Measurements from ENCODE around the gene PPIF.

PPIF gene

DNA sequence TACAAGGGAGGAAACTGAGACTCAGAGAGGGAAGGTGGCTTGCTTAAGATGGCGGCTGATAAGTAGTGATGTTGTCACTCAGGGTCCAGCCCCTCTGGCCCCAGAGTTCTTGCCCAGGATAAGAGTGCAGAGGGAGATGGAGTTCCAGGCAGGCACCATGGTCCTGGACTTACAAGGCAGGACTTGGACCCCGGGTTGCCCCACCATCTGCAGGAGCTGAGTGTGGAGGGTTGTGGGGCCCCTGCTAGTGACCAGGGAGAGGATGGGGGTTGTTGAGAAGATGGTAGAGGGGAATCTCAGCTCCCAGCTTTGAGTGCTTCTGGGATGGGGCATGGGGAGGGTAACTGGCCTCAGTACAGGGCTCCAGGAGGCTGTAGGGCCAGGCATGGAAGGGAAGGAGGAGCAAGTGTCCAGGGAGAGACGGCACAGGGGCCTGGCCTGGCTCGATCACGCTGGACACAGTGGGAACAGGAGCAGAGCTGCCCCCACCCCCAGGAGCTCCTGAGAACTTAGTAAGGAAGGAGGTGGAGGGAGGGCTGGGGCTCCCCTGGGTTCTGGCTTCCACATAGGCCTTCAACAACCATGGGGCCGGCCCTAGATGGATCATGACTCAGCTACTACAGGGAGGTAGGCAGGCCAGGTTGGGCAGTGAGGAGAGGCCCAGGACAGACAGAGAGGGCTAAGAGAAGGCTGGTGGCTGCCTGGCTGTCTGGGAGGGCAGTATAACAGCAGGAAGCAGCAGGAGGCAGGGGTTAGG is 28.2 kb downstream of the PPIF start:
- DNase-seq: no peak

DNA sequence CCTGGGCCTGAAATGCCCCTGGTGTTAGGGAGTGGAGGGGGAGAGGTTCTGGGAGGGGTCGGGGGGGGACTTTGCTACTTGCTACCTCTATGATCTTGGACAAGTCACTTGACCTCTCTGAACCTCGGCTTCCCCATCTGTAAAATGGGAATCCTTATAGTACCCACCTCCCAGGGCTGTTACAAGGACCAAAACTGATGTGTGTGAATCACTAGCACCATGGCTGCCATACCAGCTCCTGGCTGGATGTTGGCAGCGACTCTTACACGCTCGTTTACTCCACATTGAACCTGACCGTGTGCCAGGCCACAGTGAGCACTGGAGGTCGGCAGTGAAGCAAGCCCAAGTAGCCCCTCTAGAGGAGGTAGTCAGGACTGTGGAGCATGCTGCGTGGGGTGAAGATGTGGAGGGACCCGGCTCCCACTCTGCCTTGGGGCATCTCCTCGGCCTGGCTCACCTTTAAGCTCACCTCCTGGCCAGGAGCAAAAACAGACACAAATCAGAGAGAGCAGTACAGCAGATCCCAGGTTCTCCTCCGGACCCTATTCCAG is 28.9 kb downstream of the PPIF start:
- DNase-seq: no peak

DNA sequence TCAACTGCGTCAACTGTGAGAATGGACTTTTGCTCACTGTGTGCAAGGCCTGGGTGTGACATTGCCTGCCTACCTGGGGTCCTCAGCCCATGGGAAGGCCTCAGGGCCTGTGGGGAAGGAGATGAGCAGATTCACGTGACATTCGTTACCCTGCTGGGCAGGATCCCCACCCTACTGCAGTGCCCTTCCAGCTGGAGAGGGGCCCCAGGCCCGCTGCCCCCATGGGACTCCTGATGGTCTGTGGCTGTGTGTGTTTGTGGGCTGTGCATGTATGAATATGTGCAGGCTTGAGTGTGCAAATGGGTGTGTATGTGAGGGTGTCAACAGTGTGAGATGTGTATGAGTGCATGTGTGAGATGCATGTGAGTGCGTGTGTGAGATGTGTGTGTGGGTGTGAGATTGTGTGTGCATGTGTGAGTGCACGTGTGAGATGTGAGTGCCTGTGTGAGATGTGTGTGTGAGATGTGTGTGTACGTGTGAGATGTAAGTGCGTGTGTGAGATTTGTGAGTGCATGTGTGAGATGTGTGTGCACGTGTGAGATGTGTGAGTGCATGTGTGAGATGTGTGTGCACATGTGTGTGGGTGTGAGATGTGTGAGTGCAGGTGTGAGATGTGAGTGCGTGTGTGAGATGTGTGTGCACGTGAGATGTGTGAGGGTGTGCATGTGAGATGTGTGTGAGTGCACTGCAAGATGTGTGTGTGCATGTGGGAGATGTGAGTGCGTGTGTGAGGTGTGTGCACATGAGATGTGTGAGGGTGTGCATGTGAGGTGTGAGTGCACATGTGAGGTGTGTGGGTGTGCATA is 29.7 kb downstream of the PPIF start:
- DNase-seq: no peak

DNA sequence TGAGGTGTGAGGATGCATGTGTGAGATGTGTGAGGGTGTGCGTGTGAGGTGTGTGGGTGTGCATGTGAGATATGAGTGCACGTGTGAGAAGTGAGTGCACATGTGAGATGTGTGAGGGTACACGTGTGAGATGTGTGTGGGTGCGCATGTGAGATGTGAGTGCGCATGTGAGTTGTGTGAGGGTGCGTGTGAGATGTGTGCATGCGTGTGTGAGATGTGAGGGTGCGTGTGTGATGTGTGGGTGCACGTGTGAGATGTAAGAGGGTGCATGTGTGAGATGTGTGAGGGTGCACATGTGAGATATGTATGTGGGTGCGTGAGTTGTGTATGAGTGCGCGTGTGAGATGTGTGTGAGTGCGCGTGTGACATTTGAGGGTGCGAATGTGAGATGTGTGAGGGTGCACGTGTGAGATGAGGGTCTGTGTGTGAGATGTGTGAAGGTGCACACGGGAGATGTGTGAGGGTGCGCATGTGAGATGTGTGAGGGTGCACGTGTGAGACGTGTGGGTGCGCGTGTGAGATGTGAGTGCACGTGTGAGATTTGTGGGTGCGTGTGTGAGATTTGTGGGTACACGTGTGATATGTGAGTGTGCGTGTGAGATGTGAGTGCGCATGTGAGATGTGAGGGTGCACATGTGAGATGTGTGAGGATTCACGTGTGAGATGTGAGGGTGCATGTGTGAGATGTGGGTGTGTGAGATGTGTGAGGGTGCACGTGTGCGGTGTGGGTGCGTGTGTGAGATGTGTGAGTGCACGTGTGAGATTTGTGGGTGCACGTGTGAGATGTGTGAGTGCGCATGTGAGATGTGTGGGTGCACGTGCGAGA is 30.5 kb downstream of the PPIF start:
- no peak for DNase-seq

DNA sequence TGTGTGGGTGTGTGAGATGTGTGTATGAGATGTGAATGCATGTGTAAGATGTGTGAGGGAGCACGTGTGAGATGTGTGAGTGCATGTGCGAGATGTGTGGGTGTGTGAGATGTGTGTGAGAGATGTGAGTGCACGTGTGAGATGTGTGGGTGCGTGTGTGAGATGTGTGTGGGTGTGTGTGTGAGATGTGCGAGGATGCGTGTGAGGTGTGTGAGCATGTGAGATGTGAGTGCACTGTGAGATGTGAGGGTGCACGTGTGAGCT is 31.0 kb downstream of the PPIF start:
- DNase-seq: no peak

DNA sequence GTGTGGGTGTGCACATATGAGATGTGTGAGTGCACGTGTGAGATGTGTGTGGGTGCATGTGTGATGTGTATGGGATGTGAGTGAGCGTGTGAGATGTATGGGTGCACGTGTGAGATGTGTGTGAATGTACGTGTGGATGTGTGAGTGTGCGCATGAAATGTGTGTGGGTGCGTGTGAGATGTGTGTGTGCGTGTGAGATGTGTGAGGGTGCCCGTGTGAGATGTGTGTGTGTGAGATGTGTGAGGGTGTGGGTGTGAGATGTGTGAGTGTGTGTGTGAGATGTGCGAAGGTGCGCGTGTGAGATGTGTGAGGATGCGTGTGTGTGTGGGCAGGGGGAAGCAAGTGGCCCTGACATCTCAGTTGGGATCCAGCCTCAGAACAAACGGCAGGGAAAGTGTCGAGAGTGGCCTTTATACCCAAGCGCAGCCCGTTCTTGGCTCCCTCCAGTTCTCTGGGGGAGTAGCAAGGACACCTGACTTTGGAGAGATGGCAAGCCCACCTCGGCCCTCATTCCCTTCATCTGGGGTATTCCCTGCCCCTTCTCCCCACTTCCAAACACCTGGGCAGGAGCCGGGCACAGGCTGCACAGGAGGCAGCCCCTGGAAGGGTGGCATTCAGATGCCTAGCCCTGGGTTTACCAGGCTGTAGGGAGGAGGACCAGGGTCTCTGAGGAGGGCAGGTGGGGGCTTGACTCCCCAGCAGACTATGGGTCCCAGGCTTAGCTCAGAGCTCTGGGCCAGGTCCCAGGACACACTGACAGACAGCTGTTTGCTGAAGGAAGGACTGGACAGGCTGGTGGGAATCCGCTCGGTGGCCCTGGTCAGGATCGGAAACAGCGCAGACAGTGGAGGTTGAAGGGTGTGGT is 31.6 kb downstream of the PPIF start:
- DNase-seq: no peak

GRCh38 chr10:79379512-79380124 is 32.3 kb downstream of the PPIF start:
- no peak for DNase-seq

- DNase-seq: no peak
Observed at GRCh38 chr10:79380125-79380945, 33.1 kb downstream of the PPIF start.

GRCh38 chr10:79380946-79381721 is 33.9 kb downstream of the PPIF start:
- no peak for DNase-seq

DNA sequence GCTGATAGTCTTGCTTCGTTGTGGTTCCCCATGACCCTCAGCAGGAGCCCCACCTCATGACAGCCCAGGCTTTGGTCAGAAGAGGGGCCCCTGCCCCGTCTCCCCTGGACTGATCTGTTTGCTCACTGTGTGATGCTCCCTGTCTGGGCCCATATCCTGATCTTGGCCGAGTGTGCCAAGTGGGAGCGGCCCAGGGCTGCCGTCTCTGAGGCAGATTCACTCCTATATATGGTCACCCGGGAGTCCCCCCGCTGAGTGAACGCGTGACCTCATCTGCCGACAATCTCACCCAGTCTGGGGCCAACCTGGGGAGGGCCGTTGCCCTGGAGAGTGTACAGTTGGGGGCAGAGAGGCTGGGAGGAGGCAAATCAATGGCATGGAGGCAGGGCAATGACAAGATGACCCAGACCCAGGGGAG is 34.5 kb downstream of the PPIF start:
- no peak for DNase-seq

DNA sequence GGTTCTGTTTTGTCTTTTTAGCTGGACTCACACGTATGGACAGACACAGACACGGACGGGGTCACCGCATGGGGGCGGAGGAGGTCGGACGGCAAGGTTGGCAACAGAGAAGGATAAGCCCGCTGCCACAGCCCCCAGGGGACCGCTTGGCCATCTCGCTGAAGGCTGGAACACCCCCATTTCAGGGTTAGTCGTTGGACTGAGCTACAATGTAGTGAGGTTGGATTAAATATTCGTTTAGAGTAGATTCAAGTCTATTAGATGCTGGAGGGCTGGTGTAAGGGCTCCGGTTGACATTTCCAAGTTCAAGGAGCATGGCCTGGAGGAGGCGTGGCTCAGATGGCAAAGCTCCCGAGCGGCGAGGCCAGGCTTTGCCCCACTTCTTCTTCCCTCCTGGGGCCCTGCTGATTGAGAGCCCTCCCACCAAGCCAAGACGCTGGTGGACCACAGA is 35.2 kb downstream of the PPIF start:
- no peak for DNase-seq

GRCh38 chr10:79383974-79384606 is 36.8 kb downstream of the PPIF start:
- DNase-seq: no peak

- no peak for DNase-seq
Observed at GRCh38 chr10:79384773-79385391, 37.6 kb downstream of the PPIF start.

DNA sequence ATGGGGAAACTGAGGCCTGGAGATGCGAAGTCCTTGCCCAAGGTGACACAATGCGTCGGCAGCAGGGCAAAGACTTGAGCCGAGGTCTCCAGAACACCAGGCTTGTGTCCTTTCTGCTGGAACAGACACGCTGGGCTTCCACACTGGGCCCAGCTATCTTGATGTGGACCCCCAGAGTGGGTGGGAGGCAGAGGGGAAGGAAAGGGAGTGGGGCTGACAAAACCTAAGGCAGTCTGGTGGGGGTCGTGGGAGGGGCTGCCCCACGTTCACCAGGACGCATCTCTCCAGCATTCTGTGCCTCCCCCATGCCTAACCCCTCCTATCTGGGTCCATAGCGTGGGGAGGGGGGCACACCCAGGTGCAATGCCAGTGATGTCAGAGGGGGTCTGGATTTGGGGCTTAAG is 38.1 kb downstream of the PPIF start:
- DNase-seq: no peak

- DNase-seq: no peak
Observed at GRCh38 chr10:79385804-79386531, 38.7 kb downstream of the PPIF start.

- no peak for DNase-seq
Observed at GRCh38 chr10:79386637-79387465, 39.6 kb downstream of the PPIF start.

DNA sequence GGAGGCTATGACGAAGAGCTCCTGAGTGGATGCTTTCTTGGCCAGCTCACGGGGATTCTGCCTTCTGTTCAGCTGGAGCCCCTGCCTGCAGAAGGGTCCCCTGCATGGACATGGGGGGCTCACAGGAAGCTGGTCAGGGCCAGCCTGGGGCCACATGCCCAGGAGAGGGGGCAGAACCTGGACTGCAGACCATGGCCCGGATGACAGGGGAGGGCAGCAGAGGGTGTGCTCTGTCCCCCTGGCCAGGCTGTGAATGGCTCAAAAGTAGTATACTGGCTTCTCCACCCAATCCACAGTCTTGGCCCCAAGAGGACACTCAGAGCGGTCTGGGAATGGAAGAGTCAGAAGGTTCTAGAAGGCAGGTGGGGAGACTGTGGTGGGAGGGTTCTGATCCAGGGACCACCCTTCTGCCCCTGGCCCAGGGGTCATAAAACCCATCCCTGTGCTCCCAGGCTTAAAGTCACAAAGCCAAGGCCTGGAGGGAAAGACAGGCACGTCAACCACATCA is 40.3 kb downstream of the PPIF start:
- no peak for DNase-seq
